Frontal cortex (tissue), 4 donors: ENCODE data around the gene ZNF595. TPM values are rescaled to one million over a fixed set of nuclear protein-coding genes. Genes with fewer than 3 reads are reported as not detected.
A peak's percentile ranks its signal among the peaks of the same experiment; 100 is the strongest.
"Not testable (repeated sequence)": the region's sequence is repeated elsewhere in the genome, so short reads cannot be mapped to it uniquely, and the experiment has no call there.

Experiments used
- DNase-seq, 2 donors: peaks; one replicate each; pipeline ENCODE4 v3.0.0; 2012; ENCODE audit warnings: low spot score in 2 of 2
- FAIRE-seq: peaks from 2 replicates; lab custom pipeline; 2012; peaks lifted over from hg19 to GRCh38; lab: Jason Lieb, UNC
- total RNA-seq: library from RNA; depleted of rRNA; stranded (reverse); fragments of >200 nt; gene quantifications from one replicate; pipeline ENCODE4 v1.2.3, GENCODE V29; 2014
- donor health status: control.
- donor health status: control.
- donor health status: control.

ZNF595 gene
- 55.8 TPM for total RNA-seq

DNA sequence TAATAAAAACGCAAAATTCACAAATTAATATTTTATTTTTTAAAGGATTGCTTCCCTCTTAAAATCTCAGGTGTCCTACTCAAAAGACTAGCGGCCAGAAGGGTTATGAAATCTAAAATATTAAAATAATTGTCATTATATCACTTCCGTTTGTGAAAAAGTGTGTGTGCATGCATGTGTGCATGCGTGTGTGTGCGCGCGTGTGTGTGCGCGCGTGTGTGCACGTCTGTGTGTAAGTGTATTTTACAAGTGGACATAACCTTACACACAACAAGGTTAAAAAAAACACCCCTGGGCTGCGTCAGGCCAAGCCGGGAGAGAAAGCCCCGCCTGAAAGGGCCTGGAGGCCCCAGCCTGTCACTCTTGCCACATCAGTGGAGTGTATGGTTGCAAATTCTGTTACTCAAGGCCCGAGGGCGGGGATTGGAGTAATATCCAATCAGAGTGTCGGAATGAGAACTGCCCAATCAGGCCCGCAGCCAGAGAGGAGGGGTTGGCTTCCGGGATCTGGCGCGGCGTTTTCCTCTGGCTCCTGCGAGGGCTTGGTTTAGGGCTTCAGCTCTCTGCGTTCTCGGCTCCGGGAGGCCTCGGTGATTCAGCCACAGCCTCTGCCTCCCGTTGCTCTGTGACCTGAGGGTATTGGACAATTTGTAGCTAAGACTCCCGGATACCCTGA lies at the start of gene ZNF595:
ZNF595 (plus strand) TSS at position 518 of the 676 bp plus-strand sequence. CDS start 168 bp downstream, outside the sequence.
- FAIRE-seq, DNase-seq: not testable (repeated sequence)

DNA sequence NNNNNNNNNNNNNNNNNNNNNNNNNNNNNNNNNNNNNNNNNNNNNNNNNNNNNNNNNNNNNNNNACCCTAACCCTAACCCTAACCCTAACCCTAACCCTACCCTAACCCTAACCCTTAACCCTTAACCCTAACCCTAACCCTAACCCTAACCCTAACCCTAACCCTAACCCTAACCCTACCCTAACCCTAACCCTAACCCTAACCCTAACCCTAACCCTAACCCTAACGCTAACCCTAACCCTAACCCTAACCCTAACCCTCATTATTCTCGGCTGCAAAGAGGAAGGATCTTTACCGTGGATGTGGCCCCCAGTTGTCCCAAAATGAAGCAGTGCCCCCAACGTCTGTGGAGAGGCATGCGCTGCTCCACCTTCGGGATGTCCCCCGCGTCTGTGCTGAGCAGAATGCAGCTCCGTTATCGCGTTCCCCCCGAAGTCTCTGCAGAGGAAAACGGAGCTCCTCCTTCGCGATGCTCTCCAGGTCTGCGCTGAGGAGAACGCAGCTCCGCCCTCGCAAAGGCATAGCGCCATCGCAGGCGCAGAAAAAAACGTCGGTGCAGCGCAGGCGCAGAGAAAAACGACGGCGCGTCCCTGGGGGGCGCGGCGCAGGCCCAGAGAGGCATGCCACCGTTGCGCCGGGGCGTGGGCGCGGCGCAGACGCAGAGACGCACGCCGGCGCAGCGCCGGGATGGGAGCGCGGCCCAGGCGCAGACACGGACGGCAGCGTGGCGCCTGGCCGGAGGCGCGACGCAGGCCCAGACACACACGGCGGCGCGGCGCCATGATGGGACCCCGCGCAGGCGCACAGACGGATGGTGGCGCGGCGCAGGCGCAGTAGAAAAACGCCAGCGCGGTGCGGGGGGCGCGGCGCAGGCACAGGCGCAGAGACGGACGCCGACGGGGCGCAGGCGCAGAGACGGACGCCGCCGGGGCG lies 42.9 kb upstream of the ZNF595 start:
- DNase-seq, result peak in 1 of 2 donors; percentile 1
- not testable (repeated sequence) for FAIRE-seq

DNA sequence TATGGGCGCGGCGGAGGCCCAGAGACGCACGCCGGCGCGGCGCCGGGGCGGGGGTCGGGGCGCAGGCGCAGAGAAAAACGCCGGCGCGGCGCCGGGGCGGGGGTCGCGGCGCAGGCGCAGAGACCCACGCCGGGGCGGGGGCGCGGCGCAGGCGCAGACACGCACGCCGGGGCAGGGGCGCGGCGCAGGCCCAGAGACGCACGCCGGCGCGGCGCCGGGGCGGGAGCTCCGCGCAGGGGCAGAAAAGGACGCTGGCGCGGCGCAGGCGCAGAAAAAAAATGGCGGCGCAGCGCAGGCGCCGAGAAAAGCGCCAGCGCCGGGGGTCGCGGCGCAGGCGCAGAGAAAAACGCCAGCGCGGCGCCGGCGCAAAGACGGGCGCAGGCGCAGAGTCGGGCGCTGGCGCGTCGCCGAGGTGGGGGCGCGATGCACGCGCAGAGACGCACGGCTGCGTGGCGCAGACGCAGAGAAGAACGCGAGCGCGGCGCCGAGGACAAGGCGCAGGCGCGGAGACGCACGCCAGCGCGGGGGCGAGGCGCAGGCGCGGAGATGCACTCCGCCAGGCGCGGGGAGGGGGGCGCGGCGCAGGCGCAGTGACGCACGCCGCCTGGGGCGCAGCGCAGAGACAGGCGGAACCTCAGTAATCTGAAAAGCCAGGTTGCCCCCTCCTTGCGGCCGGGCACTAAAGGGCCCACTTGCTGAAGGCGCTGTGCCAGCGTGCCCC lies 41.9 kb upstream of the ZNF595 start:
- not testable (repeated sequence) for FAIRE-seq, DNase-seq

DNA sequence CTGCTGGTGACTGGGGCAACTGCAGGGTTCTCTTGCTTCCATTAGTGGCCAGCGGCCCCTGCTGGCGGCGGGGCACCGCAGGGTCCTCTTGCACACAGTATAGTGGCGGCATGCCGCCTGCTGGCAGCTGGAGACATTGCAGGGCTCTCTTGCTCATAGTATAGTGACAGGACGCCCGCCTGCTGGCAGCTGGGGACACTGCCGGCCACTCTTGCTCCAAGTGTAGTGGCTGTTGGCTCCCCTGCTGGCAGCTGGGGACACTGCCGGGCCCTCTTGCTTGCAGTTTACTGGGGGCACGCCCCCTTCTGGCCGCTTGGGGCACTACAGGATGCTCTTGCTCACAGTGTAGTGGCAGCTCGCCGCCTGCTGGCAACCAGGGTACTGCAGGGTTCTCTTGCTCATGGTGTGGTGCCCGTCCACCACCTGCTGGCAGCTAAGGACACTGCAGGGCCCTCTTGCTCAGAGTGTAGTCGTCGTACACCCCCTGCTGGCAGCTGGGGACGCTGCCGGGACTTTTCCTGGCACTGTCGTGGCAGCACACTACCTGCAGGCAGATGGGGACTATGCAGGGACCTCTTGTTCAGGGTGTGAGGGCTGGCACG lies 41.2 kb upstream of the ZNF595 start:
- not testable (repeated sequence) for FAIRE-seq, DNase-seq

DNA sequence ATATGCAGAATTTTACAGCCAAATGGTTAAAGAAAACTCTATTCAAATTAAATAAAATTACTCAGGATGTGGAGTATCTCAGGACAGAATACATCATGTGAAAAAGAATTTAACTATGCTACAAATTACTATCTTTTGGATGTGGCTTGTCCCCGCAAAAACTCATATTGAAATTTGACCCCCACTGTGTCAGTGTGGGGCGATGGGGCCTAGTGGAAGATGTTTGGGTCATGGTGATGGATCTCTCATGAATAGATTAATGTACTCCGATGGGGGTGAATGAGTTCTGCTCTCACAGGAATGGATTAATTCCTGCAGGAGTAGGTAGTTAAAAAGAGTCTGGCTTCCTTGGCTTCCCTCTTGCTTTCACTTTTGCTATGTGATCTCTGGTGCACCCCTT lies 35.0 kb upstream of the ZNF595 start:
- not testable (repeated sequence) for FAIRE-seq, DNase-seq

DNA sequence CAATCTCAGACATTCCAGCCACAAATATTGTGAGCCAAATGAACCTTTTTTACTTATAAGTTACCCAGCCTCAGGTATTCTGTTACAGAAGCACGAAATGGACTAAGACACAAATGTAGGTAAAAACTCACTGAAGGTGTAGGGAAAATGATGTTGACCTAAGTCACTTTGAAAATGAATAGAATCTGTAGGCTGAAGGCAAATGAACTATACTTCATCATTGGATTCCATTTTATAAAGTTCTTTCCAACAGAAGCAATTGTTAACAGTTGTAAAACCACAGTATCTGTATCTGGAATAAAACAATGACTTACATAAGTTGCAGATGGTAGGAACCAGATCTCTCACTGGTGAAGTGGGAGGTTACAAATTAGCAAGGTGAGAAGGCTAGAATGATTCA lies 34.5 kb upstream of the ZNF595 start:
- FAIRE-seq, DNase-seq: not testable (repeated sequence)

DNA sequence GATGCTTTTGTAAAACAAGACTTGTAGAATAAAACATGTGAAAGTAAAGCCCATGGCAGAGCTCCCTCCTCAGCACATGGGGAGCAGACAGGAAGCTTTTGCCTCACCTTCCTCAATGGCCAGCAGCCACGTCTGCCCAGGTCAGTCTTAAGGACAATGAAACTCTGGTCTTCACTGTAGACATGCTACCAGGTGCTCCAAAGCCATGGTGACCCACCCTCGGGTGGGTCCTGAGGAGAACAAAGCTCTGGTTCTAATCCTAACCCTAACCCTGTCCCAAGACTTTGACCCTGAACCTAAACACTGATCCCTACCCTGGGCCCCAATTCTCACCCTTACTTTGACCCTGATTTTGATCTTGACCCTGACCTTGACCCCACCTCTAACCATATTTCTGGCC lies 30.2 kb upstream of the ZNF595 start:
- not testable (repeated sequence) for FAIRE-seq, DNase-seq

DNA sequence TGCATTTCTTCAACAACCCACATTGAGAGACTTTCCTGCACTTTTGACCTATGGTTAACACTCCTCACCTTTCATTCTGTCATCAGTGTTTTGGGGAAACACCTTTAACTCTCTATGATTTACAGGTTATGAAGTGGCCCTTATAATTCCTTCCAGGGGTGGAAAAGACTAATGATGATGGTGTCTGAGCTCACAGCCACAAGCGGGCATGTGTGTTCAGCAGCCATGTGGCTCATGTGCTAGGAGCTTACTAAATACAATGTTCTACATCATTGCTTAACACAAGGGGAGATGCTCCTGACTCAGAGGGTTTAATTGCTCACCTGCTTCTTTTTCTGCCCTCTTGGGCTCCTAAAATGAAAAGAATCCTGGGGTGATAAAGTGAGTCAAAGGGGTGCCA lies 28.8 kb upstream of the ZNF595 start:
- DNase-seq, result not testable (repeated sequence)

DNA sequence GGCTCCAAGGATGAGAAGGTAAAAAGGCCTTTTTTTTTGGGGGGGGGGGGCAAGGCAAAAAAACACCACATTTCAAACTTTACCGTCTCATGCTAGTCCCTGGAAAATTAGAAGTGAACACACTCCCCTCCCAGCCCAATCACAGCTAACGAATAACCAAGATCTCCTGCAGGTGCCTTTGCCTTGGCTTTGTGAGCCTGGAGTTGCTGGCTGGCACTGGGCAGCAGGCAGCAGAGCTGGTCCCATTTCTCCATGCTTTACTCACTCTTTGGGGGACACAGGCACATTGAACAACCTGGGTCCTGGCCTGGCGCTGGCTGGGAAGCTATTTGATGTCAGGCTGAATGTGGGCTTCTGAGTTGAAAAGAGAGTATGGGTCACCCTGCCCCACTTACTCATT lies 25.6 kb upstream of the ZNF595 start:
- DNase-seq, FAIRE-seq: not testable (repeated sequence)

More for the DNA sequence above, 28.8 kb upstream of the ZNF595 start:
- FAIRE-seq, result not testable (repeated sequence)

DNA sequence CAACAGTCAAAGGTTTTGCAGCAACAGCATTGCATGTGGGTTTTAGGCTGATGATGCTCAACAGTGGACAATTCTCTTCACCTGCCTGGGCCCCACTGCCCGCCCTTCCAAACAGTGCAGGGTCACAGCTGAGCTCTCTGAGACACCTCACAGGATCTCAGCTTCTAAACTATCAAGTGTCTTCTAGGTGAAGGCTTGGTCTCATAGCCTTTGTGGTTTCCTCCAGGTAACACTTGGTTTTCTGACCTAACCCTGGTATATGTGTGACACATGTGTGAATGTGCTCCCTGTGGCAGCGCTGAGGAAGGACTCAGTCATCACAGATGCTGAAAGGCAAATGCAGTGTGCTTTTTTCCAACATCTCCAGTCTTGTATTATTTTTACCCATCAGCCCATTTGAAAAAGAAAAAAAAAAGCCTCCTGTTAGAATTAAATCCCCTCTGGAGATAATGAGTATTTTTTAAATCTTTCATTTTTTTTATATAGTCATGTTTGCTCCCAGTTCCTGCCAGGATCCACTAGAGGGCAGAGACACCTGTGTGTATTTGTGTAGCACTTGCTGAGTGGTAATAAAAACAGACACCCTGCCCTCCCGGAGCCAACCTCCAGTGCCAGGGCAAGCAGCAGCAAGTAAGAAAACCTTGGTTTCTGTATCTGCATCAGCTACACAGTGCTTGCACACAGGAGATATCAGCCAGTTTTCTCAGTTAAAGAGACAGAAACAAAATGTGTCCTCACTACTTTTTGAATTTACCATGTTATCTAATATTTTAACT lies 24.2 kb upstream of the ZNF595 start:
- DNase-seq, FAIRE-seq: not testable (repeated sequence)

DNA sequence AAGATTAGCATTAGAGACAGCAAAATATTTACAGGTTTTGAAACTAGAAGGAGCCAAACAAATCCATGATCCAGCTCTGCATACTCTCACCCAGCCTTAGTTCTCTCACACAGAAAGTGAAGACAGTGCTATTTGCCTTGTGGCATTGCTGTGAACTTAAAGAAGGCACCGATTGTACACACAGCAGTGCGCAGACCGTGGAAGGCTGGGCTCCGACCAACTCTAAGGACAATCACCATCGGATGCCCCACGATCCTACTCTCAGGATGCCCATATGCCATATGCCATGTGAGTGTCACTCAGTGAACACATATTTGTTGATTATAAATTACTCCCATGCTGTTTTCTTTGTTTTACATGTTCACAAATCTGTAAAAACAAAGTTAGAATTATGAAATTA lies 19.8 kb upstream of the ZNF595 start:
- FAIRE-seq, DNase-seq: not testable (repeated sequence)

DNA sequence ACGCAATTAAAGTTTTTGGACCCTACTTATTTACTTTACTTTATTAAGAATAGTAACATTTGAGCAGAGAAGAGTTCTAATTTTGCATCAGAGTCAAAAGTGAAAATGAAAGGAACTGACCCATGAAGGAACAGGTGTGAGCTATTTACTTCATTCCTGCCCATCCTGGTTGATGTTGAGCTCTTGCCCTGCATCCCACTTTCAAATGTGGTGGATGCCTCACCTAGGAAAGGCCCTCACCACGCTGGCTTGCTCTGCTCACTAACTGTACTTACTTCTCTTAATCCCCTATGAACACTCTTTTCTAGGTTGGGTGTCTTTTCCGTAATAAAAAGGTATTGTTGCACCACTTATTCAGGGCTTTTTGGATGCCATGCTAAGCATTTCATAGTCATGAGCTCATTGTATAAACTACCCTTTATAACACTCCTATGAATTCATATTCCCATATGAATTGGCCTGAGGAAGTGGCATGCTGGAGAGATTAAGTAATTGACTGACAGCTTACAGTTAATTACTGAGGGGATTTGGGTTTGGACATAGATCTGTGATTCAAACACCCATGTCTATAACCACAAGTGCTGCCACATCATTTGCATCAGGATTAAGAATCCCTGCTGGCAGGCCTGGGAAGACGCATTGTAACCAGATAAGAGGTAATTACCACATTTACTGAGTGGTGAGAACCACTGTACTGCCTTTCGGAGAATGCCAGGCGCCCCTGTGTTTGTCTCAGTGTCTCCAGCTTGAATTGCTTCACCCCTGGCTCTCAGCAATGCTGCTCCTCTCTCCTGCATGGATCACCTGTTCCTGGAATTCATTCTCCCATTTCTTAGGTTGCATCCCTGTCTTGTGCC lies 16.3 kb upstream of the ZNF595 start:
- not testable (repeated sequence) for FAIRE-seq, DNase-seq

DNA sequence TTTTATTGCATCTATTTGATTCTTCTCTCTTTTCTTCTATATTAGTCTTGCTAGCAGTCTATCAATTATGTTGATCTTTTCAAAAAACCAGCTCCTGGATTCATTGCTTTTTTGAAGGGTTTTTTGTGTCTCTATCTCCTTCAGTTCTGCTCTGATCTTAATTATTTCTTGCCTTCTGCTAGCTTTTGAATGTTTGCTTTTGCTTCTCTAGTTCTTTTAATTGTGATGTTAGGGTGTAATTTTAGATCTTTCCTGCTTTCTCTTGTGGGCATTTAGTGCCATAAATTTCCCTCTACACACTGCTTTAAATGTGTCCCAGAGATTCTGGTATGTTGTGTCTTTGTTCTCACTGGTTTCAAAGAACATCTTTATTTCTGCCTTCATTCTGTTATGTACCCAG lies 14.9 kb upstream of the ZNF595 start:
- FAIRE-seq, DNase-seq: not testable (repeated sequence)

DNA sequence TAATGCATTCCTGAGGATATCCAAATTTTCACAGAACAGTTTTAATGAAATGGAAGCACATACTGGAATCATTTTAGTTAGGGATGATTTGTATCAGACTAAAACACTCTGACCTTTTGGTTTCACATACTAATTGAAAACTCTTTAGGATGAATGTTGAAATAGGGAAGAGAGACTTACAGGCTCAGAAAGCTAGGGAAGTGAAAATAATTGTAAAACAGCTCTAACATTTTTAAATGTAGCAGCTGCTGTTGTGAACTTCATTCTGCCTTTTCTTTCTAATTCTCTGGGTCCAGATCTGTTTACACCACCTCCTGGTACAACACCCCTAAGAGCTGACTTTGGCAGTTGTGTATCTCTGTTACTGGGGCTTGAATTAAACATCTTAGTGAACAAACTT lies 9.7 kb upstream of the ZNF595 start:
- not testable (repeated sequence) for FAIRE-seq, DNase-seq

DNA sequence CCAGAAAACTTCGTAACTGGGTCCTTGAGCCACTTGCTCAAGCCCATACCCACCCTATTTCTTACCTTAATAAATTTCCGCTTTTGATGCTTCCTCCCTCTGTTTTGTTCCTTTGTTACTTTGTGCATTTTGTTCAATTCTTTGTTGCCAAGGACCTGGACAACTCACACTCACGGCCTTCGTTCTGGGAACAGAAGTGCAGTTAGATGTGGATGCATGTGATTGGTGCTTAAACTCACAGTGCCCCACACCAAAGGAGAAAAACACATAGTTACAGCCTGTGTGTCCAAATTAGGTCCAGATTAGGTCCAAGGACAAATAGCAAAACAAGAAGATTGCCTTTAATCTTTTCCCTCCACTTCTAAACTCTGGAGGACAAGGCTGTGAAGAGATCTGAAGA lies 1.9 kb upstream of the ZNF595 start:
- not testable (repeated sequence) for FAIRE-seq

DNA sequence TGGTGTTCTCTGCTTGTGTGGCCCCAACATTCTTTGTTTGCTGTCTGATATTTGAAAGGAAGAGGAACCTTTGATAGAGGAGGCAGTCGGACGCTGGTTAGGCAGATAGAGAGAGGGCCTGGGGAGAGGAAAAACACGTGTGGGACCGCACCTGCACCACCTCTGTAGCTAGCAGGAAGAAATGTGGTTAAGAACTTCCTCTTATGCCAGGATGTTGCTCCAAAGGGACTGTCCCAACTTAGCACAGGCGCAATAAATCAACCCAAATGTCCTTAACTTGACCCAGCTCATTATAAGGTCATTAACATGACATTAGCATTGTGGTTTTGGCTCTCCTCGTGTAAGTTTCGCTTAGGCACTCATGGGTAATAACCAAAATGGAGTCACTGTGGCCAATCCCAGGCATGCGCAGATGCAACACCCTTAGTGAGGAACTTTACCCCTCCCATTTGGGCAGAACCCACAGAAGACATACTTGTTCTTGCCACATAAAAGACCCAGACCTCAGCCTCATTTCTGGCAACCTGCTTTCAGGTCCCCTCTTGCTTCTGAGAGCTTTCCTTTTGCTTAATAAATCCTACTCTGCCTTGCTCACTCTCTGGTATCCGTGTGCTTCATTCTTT lies 1.4 kb upstream of the ZNF595 start:
- DNase-seq, FAIRE-seq: not testable (repeated sequence)

More for the DNA sequence above, 1.9 kb upstream of the ZNF595 start:
- not testable (repeated sequence) for DNase-seq

DNA sequence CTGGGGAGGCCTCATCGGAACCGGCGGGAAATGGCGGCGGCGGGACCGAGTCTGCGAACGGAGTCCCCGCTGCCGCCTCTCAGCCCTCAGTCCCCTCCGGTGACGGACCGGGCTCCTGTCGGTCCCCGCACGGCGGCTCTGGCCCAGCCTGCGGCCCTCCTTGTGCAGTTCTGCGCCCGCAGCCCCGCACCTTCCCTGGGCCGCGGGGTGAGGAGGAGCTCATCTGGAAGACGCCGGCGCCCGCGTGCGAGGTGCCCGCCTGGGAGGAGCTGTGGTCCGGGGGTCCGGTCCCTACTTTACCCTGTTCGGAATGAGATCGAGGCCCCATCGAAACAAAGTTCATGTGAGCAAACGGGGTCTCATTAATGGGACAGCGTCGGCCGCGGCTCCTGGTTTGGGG lies 400 bp downstream of the ZNF595 start:
- DNase-seq, FAIRE-seq: not testable (repeated sequence)
